Measurements from ENCODE around the gene ABLIM3. TPM values are rescaled to one million over a fixed set of nuclear protein-coding genes. Genes with fewer than 3 reads are reported as not detected.
A peak's percentile ranks its signal among the peaks of the same experiment; 100 is the strongest.

Gene ABLIM3
- total and polyA plus RNA-seq, 2 experiments from 2014 or later = 0.19 to 2.2 TPM

DNA sequence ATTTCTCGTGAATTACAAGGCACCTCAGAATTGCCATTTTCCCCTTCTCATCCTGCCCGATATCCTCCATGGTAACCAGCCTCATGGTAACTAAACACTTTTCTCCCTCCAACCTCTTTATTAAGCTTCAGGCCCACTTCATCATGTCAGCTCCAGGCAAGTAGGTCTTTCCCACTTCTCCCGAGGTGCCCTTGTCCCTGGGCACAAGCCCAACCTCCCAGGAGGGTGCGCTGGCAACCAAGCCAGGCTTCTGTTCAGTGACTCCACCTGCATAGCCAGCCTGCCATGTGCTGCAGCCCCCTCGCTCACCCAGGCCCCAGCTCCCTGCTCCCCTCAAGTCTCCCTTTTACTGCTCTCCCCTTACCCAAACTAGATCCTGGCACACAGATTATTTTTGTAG is 83.0 kb downstream of the ABLIM3 start (continued):
- TF ChIP-seq REST (IDR thresholded peaks at IDR 0.05; ENCODE audit: unreplicated experiment) (no peak), ZNF331 (CRISPR knock-in tag; IDR thresholded peaks at IDR 0.05; ENCODE audit: low read depth) (no peak)

- Histone ChIP-seq H3K4me1 (ENCODE audit: insufficient read depth) (no peaks in the 10 kb centered on the region), H3K4me3 (no peak overlapping the region), H3K4me2 (no peak overlapping the region), H4K20me1 (replicated peaks; ENCODE audit: insufficient read depth) (no peaks in the 10 kb centered on the region; the same call in 1 of the 2 replicates), H3F3A (replicated peaks; ENCODE audit: low read depth) (no peaks in the 10 kb centered on the region), H3K27me3 (ENCODE audit: insufficient read depth) (no peaks in the 10 kb centered on the region), H3K79me2 (replicated peaks; ENCODE audit: insufficient read depth) (no peaks in the 10 kb centered on the region), H2AFZ (no peak overlapping the region), H3K27ac (ENCODE audit: low read depth) (no peak overlapping the region), H3K9me2 (ENCODE audit: insufficient read depth) (no peaks in the 10 kb centered on the region), H3K36me3 (ENCODE audit: insufficient read depth) (no peaks in the 10 kb centered on the region)
- no peaks in the 10 kb centered on the region for H3K36me3 Mint-ChIP-seq (ENCODE audit: low read depth)
- H3K27me3 Mint-ChIP-seq (ENCODE audit: insufficient read depth, low read depth, poor library complexity) = no peaks in the 10 kb centered on the region
- TF ChIP-seq JUNB (IDR thresholded peaks at IDR 0.05; ENCODE audit: unreplicated experiment) = no peak
- no peak for DNase-seq (ENCODE audit: low spot score)
- no peaks in the 10 kb centered on the region for H3K9me3 Mint-ChIP-seq
- H3K4me1 Mint-ChIP-seq = peaks cover 10% of the 10 kb centered on the region
- no peak overlapping the region for H3K27ac Mint-ChIP-seq
- ATAC-seq = no peak
- H3K4me3 Mint-ChIP-seq = no peak overlapping the region
Observed at GRCh38 chr5:149227168-149227826, 86.0 kb downstream of the ABLIM3 start.

- Histone ChIP-seq H3K4me3 (no peak overlapping the region), H3K79me2 (replicated peaks; ENCODE audit: insufficient read depth) (no peaks in the 10 kb centered on the region), H2AFZ (no peak overlapping the region), H3K9me2 (ENCODE audit: insufficient read depth) (no peaks in the 10 kb centered on the region), H3K4me1 (ENCODE audit: insufficient read depth) (no peaks in the 10 kb centered on the region), H3K4me2 (no peak overlapping the region), H3K27me3 (ENCODE audit: insufficient read depth) (no peaks in the 10 kb centered on the region), H3F3A (replicated peaks; ENCODE audit: low read depth) (no peaks in the 10 kb centered on the region), H3K36me3 (ENCODE audit: insufficient read depth) (no peaks in the 10 kb centered on the region), H3K27ac (ENCODE audit: low read depth) (no peak overlapping the region), H4K20me1 (replicated peaks; ENCODE audit: insufficient read depth) (no peaks in the 10 kb centered on the region; the same call in 1 of the 2 replicates)
- peak; percentile 74 for DNase-seq (ENCODE audit: low spot score)
- peak; percentile 93 for ATAC-seq
- Mint-ChIP-seq H3K9me3 (no peaks in the 10 kb centered on the region), H3K4me3 (no peak overlapping the region), H3K27ac (no peak overlapping the region), H3K27me3 (ENCODE audit: insufficient read depth, low read depth, poor library complexity) (no peaks in the 10 kb centered on the region), H3K36me3 (ENCODE audit: low read depth) (no peaks in the 10 kb centered on the region), H3K4me1 (peaks cover 10% of the 10 kb centered on the region)
- TF ChIP-seq, protein P1, sequence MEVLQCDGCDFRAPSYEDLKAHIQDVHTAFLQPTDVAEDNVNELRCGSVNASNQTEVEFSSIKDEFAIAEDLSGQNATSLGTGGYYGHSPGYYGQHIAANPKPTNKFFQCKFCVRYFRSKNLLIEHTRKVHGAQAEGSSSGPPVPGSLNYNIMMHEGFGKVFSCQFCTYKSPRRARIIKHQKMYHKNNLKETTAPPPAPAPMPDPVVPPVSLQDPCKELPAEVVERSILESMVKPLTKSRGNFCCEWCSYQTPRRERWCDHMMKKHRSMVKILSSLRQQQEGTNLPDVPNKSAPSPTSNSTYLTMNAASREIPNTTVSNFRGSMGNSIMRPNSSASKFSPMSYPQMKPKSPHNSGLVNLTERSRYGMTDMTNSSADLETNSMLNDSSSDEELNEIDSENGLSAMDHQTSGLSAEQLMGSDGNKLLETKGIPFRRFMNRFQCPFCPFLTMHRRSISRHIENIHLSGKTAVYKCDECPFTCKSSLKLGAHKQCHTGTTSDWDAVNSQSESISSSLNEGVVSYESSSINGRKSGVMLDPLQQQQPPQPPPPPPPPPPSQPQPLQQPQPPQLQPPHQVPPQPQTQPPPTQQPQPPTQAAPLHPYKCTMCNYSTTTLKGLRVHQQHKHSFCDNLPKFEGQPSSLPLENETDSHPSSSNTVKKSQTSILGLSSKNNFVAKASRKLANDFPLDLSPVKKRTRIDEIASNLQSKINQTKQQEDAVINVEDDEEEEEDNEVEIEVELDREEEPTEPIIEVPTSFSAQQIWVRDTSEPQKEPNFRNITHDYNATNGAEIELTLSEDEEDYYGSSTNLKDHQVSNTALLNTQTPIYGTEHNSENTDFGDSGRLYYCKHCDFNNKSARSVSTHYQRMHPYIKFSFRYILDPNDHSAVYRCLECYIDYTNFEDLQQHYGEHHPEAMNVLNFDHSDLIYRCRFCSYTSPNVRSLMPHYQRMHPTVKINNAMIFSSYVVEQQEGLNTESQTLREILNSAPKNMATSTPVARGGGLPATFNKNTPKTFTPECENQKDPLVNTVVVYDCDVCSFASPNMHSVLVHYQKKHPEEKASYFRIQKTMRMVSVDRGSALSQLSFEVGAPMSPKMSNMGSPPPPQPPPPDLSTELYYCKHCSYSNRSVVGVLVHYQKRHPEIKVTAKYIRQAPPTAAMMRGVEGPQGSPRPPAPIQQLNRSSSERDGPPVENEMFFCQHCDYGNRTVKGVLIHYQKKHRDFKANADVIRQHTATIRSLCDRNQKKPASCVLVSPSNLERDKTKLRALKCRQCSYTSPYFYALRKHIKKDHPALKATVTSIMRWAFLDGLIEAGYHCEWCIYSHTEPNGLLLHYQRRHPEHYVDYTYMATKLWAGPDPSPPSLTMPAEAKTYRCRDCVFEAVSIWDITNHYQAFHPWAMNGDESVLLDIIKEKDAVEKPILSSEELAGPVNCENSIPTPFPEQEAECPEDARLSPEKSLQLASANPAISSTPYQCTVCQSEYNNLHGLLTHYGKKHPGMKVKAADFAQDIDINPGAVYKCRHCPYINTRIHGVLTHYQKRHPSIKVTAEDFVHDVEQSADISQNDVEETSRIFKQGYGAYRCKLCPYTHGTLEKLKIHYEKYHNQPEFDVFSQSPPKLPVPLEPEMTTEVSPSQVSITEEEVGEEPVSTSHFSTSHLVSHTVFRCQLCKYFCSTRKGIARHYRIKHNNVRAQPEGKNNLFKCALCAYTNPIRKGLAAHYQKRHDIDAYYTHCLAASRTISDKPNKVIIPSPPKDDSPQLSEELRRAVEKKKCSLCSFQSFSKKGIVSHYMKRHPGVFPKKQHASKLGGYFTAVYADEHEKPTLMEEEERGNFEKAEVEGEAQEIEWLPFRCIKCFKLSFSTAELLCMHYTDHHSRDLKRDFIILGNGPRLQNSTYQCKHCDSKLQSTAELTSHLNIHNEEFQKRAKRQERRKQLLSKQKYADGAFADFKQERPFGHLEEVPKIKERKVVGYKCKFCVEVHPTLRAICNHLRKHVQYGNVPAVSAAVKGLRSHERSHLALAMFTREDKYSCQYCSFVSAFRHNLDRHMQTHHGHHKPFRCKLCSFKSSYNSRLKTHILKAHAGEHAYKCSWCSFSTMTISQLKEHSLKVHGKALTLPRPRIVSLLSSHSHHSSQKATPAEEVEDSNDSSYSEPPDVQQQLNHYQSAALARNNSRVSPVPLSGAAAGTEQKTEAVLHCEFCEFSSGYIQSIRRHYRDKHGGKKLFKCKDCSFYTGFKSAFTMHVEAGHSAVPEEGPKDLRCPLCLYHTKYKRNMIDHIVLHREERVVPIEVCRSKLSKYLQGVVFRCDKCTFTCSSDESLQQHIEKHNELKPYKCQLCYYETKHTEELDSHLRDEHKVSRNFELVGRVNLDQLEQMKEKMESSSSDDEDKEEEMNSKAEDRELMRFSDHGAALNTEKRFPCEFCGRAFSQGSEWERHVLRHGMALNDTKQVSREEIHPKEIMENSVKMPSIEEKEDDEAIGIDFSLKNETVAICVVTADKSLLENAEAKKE (CRISPR knock-in tag; IDR thresholded peaks at IDR 0.05) = no peak
- TF ChIP-seq, protein P2, sequence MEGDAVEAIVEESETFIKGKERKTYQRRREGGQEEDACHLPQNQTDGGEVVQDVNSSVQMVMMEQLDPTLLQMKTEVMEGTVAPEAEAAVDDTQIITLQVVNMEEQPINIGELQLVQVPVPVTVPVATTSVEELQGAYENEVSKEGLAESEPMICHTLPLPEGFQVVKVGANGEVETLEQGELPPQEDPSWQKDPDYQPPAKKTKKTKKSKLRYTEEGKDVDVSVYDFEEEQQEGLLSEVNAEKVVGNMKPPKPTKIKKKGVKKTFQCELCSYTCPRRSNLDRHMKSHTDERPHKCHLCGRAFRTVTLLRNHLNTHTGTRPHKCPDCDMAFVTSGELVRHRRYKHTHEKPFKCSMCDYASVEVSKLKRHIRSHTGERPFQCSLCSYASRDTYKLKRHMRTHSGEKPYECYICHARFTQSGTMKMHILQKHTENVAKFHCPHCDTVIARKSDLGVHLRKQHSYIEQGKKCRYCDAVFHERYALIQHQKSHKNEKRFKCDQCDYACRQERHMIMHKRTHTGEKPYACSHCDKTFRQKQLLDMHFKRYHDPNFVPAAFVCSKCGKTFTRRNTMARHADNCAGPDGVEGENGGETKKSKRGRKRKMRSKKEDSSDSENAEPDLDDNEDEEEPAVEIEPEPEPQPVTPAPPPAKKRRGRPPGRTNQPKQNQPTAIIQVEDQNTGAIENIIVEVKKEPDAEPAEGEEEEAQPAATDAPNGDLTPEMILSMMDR (conservative IDR thresholded peaks at IDR 0.05; ENCODE audit: low read depth in 2 of 2) = peak; percentile 66 to 72
Observed at GRCh38 chr5:149228618-149229297, 87.5 kb downstream of the ABLIM3 start.

Data from GM23338 (cell line).